Colonic mucosa (tissue), 4 donors: ENCODE data around the gene ANG. TPM values are rescaled to one million over a fixed set of nuclear protein-coding genes. Genes with fewer than 3 reads are reported as not detected.
"Not testable (repeated sequence)": the region's sequence is repeated elsewhere in the genome, so short reads cannot be mapped to it uniquely, and the experiment has no call there.

ENCODE experiments used
- DNase-seq: peaks from one replicate; pipeline ENCODE4 v3.0.0-alpha.2; 2020
- H3K27ac ChIP-seq: fragments of 200-600 bp; one replicate; pipeline ENCODE4 v1.8.0; 2021
- H3K27me3 ChIP-seq: fragments of 200-600 bp; one replicate; pipeline ENCODE4 v1.8.0; 2021
- H3K36me3 ChIP-seq: fragments of 200-600 bp; one replicate; pipeline ENCODE4 v1.8.0; 2021
- H3K4me1 ChIP-seq: fragments of 200-600 bp; one replicate; pipeline ENCODE4 v1.8.0; 2021; ENCODE audit warnings: mild to moderate bottlenecking
- H3K4me3 ChIP-seq: fragments of 200-600 bp; one replicate; pipeline ENCODE4 v1.8.0; 2021
- H3K9ac ChIP-seq, 2 donors: one replicate each; pipeline ENCODE4 v1.7.0; 2013; ENCODE audit warnings: control low read depth in 2 of 2, low read depth in 2 of 2, low read length in 2 of 2
- H3K9me3 ChIP-seq: fragments of 200-600 bp; one replicate; pipeline ENCODE4 v1.8.0; 2021
- intact Hi-C: fragments of 100-400 bp; cut with DNase I; formaldehyde crosslinking; loops from one replicate; pipeline ENCODE4 v1.14.1; 2022
- total RNA-seq, 2 donors: library from RNA; stranded (reverse); fragmentation: NEBNext Ultra II Directional in 1 of 2; extraction: Animal tissue kit (Norgen Biotek cat#: 25700) in 1 of 2; gene quantifications; one replicate each; pipeline ENCODE4 v1.2.1, GENCODE V29; 2021
- TF ChIP-seq, protein P1 (sequence below): fragments of 200-600 bp; IDR thresholded peaks from one replicate; pipeline ENCODE4 v1.8.0; 2022; ENCODE audit warnings: antibody characterized with exemption, mild to moderate bottlenecking
- donor health status: healthy.
- donor health status: DM: no; HTN: no; CAD: no.
- donor health status: DM: no; HTN: no; CAD: no.

ANG gene
- total RNA-seq, 2 donors from 2014 or later = 50.0 to 73.6 TPM

DNA sequence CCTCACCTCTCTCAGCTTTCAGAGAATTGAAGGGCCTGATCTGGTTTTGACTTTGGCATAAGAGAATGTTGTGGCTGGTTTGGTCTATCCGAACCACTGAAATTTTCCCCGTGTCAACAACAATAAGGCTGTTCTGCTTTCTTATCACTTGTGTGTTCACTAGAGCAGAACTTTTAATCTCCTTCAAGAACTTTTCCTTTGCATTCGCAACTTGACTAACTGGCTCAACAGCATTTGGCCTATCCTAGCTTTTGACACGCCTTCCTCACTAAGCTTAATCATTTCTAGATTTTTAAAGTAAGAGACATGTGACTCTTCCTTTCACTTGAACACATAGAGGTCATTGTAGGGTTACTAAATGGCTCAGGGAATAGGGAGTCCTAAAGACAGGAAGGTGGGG lies 31.2 kb downstream of the ANG start:
- Histone ChIP-seq H3K9me3 (no peaks in the 10 kb centered on the region), H3K4me1 (no peaks in the 10 kb centered on the region), H3K36me3 (no peaks in the 10 kb centered on the region), H3K4me3 (no peak overlapping the region), H3K9ac (no peak overlapping the region), H3K27me3 (no peaks in the 10 kb centered on the region), H3K27ac (peak overlapping the region; percentile 37)
- peak; percentile 62 for DNase-seq
- intact Hi-C loops = no loop called here
- TF ChIP-seq, protein P1, sequence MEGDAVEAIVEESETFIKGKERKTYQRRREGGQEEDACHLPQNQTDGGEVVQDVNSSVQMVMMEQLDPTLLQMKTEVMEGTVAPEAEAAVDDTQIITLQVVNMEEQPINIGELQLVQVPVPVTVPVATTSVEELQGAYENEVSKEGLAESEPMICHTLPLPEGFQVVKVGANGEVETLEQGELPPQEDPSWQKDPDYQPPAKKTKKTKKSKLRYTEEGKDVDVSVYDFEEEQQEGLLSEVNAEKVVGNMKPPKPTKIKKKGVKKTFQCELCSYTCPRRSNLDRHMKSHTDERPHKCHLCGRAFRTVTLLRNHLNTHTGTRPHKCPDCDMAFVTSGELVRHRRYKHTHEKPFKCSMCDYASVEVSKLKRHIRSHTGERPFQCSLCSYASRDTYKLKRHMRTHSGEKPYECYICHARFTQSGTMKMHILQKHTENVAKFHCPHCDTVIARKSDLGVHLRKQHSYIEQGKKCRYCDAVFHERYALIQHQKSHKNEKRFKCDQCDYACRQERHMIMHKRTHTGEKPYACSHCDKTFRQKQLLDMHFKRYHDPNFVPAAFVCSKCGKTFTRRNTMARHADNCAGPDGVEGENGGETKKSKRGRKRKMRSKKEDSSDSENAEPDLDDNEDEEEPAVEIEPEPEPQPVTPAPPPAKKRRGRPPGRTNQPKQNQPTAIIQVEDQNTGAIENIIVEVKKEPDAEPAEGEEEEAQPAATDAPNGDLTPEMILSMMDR = no peak

- TF ChIP-seq, protein P1 = no peak
- Histone ChIP-seq H3K9ac (no peak overlapping the region), H3K4me1 (no peaks in the 10 kb centered on the region), H3K4me3 (no peak overlapping the region), H3K36me3 (no peaks in the 10 kb centered on the region), H3K9me3 (no peaks in the 10 kb centered on the region), H3K27me3 (no peaks in the 10 kb centered on the region), H3K27ac (no peak overlapping the region)
- intact Hi-C loops = no loop called here
- DNase-seq = no peak
Observed at GRCh38 chr14:20720741-20721140, 32.2 kb downstream of the ANG start.

GRCh38 chr14:20722016-20722415 lies 33.5 kb downstream of the ANG start:
- Histone ChIP-seq H3K9ac (no peak overlapping the region), H3K4me3 (no peak overlapping the region), H3K36me3 (no peaks in the 10 kb centered on the region), H3K27ac (no peak overlapping the region), H3K27me3 (no peaks in the 10 kb centered on the region), H3K4me1 (no peaks in the 10 kb centered on the region), H3K9me3 (no peaks in the 10 kb centered on the region)
- TF ChIP-seq, protein P1 = no peak
- DNase-seq = no peak
- intact Hi-C loops = no loop called here

DNA sequence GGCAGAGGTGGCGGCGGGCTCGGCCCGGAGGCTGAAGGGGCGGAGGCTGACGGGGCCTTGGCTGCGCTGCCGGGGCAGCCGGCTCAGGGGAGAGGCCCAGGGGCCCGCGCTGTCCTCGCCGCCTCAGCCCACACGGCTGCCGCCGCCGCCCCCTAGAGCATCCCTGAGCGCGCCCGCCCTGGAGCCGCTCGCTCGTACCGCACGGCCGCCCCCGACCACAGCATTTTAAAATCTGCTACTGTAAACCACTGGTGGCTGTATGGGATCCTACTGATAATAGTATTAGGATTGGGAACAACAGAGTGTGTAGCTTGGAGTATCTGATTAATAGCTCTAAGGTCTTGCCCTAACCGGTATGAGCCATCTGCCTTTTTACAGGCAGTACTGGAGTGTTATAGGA lies 34.9 kb downstream of the ANG start:
- no peaks in the 10 kb centered on the region for H3K9me3 ChIP-seq
- TF ChIP-seq, protein P1 = no peak
- intact Hi-C loops = no loop called here
- H3K27me3 ChIP-seq = no peaks in the 10 kb centered on the region
- H3K27ac ChIP-seq = no peak overlapping the region
- no peak overlapping the region for H3K9ac ChIP-seq
- no peak overlapping the region for H3K4me3 ChIP-seq
- H3K36me3 ChIP-seq = no peaks in the 10 kb centered on the region
- no peak for DNase-seq
- H3K4me1 ChIP-seq = no peaks in the 10 kb centered on the region

- H3K4me1 ChIP-seq, H3K27ac ChIP-seq, intact Hi-C loops, H3K4me3 ChIP-seq, H3K9me3 ChIP-seq, H3K36me3 ChIP-seq, H3K9ac ChIP-seq, H3K27me3 ChIP-seq, DNase-seq: not testable (repeated sequence)
Observed at GRCh38 chr14:20726121-20726520, 37.6 kb downstream of the ANG start.

- Histone ChIP-seq H3K4me1 (no peaks in the 10 kb centered on the region), H3K9me3 (no peaks in the 10 kb centered on the region), H3K9ac (no peak overlapping the region), H3K36me3 (no peaks in the 10 kb centered on the region), H3K27ac (no peak overlapping the region), H3K27me3 (no peaks in the 10 kb centered on the region), H3K4me3 (no peak overlapping the region)
- no peak for DNase-seq
- TF ChIP-seq, protein P1 = no peak
- intact Hi-C loops = no loop called here
Observed at GRCh38 chr14:20726531-20726930, 38.0 kb downstream of the ANG start.
